Measurements from ENCODE around the gene NCBP3. TPM values are rescaled to one million over a fixed set of nuclear protein-coding genes. Genes with fewer than 3 reads are reported as not detected.

NCBP3 gene
- total and polyA plus RNA-seq, 2 of the 8 experiments (the other 6 are each of a cell fraction or from before 2014, with no cell fraction given): 19.6 to 46.1 TPM

DNA sequence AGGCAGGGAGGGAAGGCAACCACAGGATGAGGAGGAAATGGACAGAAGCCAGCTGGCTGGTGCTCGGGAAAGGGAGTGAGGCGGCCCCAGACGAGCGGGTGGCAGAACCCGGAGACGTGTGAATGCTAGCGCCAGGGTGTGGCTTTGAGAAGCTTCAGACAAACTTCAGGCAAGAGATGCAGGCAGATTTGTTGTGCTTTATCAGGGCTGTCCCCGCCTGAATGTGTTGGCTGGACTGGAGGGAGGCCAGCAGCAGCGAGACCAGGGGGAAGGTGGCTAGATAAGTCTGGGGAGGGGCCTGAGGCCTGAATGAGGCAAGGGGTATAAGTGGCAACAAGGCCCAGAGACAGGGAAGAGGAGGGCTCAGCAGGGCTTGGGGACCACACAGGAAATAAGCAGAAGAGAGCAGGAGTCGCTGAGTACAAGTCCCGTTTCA is 24.8 kb upstream of the NCBP3 start:
- H2AFZ ChIP-seq (ENCODE audit: low read length): no peak overlapping the region
- peaks cover 0 to 7% (median 3%) of the 10 kb centered on the region in 4 experiments; a peak in 2 of 8 replicates for H3K36me3 ChIP-seq (ENCODE audit: control insufficient read depth in 2 of 4, insufficient read depth in 4 of 4, low read length in 3 of 4)
- FAIRE-seq: no peak
- TF ChIP-seq JUND (IDR thresholded peaks at IDR 0.05; ENCODE audit: low read length) (no peak), EP300 (IDR thresholded peaks at IDR 0.05; ENCODE audit: borderline replicate concordance in 1 of 2, low read depth in 2 of 2, low read length in 2 of 2) (no peak), ZNF274 (IDR thresholded peaks at IDR 0.05; ENCODE audit: borderline replicate concordance, extremely low read depth, low read length) (no peak), EGR1 (IDR thresholded peaks at IDR 0.05; ENCODE audit: borderline replicate concordance, low read depth, low read length) (no peak), HDAC2 (IDR thresholded peaks at IDR 0.05; ENCODE audit: borderline replicate concordance in 1 of 2, low read depth in 2 of 2, low read length in 2 of 2) (no peak), SAP30 (IDR thresholded peaks at IDR 0.05; ENCODE audit: insufficient read depth, insufficient replicate concordance, low read length) (no peak), CEBPB (IDR thresholded peaks at IDR 0.05; ENCODE audit: low read depth, low read length) (no peak), RNF2 (IDR thresholded peaks at IDR 0.05; ENCODE audit: borderline replicate concordance, low read depth, low read length, missing control alignments, poor library complexity, severe bottlenecking) (no peak), BACH1 (IDR thresholded peaks at IDR 0.05; ENCODE audit: low read length) (no peak), SP2 (IDR thresholded peaks at IDR 0.05; ENCODE audit: low read length) (no peak), RBBP5 (IDR thresholded peaks at IDR 0.05; ENCODE audit: borderline replicate concordance, low read depth, low read length) (no peak), RXRA (IDR thresholded peaks at IDR 0.05; ENCODE audit: insufficient read depth, low read depth, low read length) (no peak), HDAC6 (IDR thresholded peaks at IDR 0.05; ENCODE audit: low read depth, low read length) (no peak), SIX5 (IDR thresholded peaks at IDR 0.05; ENCODE audit: low read depth, low read length) (no peak), POLR2A (IDR thresholded peaks at IDR 0.05; ENCODE audit: control extremely low read depth in 1 of 2, low read depth in 2 of 2, low read length in 2 of 2) (no peak)

More for the DNA sequence above, 24.8 kb upstream of the NCBP3 start:
- no peak overlapping the region for H3K18ac ChIP-seq (ENCODE audit: extremely low read depth, low read length)
- H4K8ac ChIP-seq (ENCODE audit: extremely low read depth, insufficient read depth, low read length): no peak overlapping the region
- 0 out of 2 replicates have a peak overlapping the region, but pooled peaks have one; percentile 18 for H2BK20ac ChIP-seq (ENCODE audit: low read length)
- no peak overlapping the region for H3K14ac ChIP-seq (ENCODE audit: insufficient read length)
- no peak overlapping the region for H2AK5ac ChIP-seq (ENCODE audit: low read depth, low read length)
- no peaks in the 10 kb centered on the region for H3K27me3 ChIP-seq (replicated peaks in 1 of 4; ENCODE audit: control insufficient read depth in 3 of 4, extremely low read depth in 1 of 4, insufficient read depth in 3 of 4, low read length in 3 of 4)
- H3K4me1 ChIP-seq (replicated peaks in 1 of 4; ENCODE audit: control insufficient read depth in 3 of 4, insufficient read depth in 4 of 4, low read length in 3 of 4): no peaks in the 10 kb centered on the region
- no peak for DNase-seq (ENCODE audit: low read depth in 1 of 2, low spot score in 2 of 2)
- no peaks in the 10 kb centered on the region for H4K20me1 ChIP-seq (replicated peaks in 1 of 2; ENCODE audit: control insufficient read depth in 1 of 2, insufficient read depth in 2 of 2, low read length in 2 of 2)
- no peak overlapping the region for H2BK15ac ChIP-seq (ENCODE audit: low read length)
- ChIA-PET CTCF (ENCODE audit: partially characterized antibody) (no interaction called here), POLR2A (ENCODE audit: partially characterized antibody) (no interaction called here)
- H3K79me2 ChIP-seq (ENCODE audit: control insufficient read depth in 1 of 2, insufficient read depth in 2 of 2, low read length in 2 of 2): no peaks in the 10 kb centered on the region
- H3K23me2 ChIP-seq (ENCODE audit: low read depth, low read length): no peaks in the 10 kb centered on the region
- no peak overlapping the region for H4K5ac ChIP-seq (ENCODE audit: insufficient read length, low read depth, low read length)
- H2BK120ac ChIP-seq (replicated peaks; ENCODE audit: low read depth, low read length): no peak overlapping the region
- H2BK12ac ChIP-seq (ENCODE audit: low read depth, low read length): no peak overlapping the region
- H3K79me1 ChIP-seq (ENCODE audit: low read depth, low read length): no peaks in the 10 kb centered on the region
- WGBS, 2 experiments (ENCODE audit: extremely low coverage in 1 of 2, insufficient coverage in 1 of 2, insufficient read length in 1 of 2, insufficient replicate concordance in 2 of 2, low coverage in 1 of 2, low lambda C conversion rate in 2 of 2, missing lambda C conversion rate in 1 of 2): 92% methylated on average over 9 of the region's 11 CpGs; no CpG with 5 or more reads in 1 of the 2 experiments
- H3K9ac ChIP-seq (replicated peaks in 1 of 4; ENCODE audit: extremely low read depth in 1 of 4, low read depth in 3 of 4, low read length in 3 of 4): no peak overlapping the region
- no peak overlapping the region for H3K23ac ChIP-seq (ENCODE audit: insufficient read length)
- no peak overlapping the region for H2BK5ac ChIP-seq (ENCODE audit: low read depth, low read length)
- no peak overlapping the region for H4K91ac ChIP-seq (replicated peaks; ENCODE audit: insufficient read length, low read length)
- no peak overlapping the region for H3K27ac ChIP-seq (ENCODE audit: low read depth, low read length)
- no peak overlapping the region for H3K4ac ChIP-seq (replicated peaks; ENCODE audit: insufficient read length, low read depth, low read length)
- H3K4me3 ChIP-seq (ENCODE audit: extremely low read depth in 1 of 4, insufficient read depth in 2 of 4, low read depth in 3 of 4, low read length in 4 of 4): no peak overlapping the region
- H3K56ac ChIP-seq (replicated peaks; ENCODE audit: insufficient read length, low read depth, low read length): no peak overlapping the region
- H3K4me2 ChIP-seq (ENCODE audit: insufficient read depth in 1 of 2, low read depth in 2 of 2, low read length in 2 of 2): no peak overlapping the region
- H3K9me3 ChIP-seq (ENCODE audit: insufficient read depth in 2 of 2, low read depth in 1 of 2, low read length in 1 of 2): no peaks in the 10 kb centered on the region
